GM23338 (cell line): Measurements from ENCODE around the gene MRAS. TPM values are rescaled to one million over a fixed set of nuclear protein-coding genes. Genes with fewer than 3 reads are reported as not detected.

Experiments used
- ATAC-seq: fragments of 200-7000 bp; cut with Tn5 transposase; 3 replicates; pipeline ENCODE4 v1.9.1; 2020
- DNase-seq: peaks from one replicate; pipeline ENCODE4 v3.0.0-alpha.2; 2015; ENCODE audit warnings: low spot score
- H2AFZ ChIP-seq: fragments of 200-600 bp; sonication (generic); 2 replicates; pipeline ENCODE4 v1.8.0; 2016; ENCODE audit warnings: antibody characterized with exemption, mild to moderate bottlenecking, moderate library complexity
- H3F3A ChIP-seq: fragments of 200-600 bp; sonication (generic); replicated peaks from 2 replicates; pipeline ENCODE4 v1.8.0; 2017; ENCODE audit warnings: antibody characterized with exemption, mixed run types, low read depth
- H3K27ac ChIP-seq: fragments of 200-600 bp; sonication (generic); 2 replicates; pipeline ENCODE4 v1.6.1; 2016; ENCODE audit warnings: low read depth
- H3K27me3 ChIP-seq: fragments of 200-600 bp; sonication (generic); 2 replicates; pipeline ENCODE4 v1.8.0; 2016; ENCODE audit warnings: mild to moderate bottlenecking, mixed run types, moderate library complexity; ENCODE audit not compliant: insufficient read depth
- H3K36me3 ChIP-seq: fragments of 200-600 bp; sonication (generic); 2 replicates; pipeline ENCODE4 v1.8.0; 2016; ENCODE audit warnings: mild to moderate bottlenecking; ENCODE audit not compliant: insufficient read depth
- H3K4me1 ChIP-seq: fragments of 200-600 bp; sonication (generic); 2 replicates; pipeline ENCODE4 v1.8.0; 2016; ENCODE audit warnings: mild to moderate bottlenecking, moderate library complexity; ENCODE audit not compliant: insufficient read depth
- H3K4me2 ChIP-seq: fragments of 200-600 bp; sonication (generic); 2 replicates; pipeline ENCODE4 v1.7.1; 2017; ENCODE audit warnings: mixed run types
- H3K4me3 ChIP-seq: fragments of 200-600 bp; sonication (generic); 2 replicates; pipeline ENCODE4 v1.6.1; 2016; ENCODE audit warnings: mixed run types
- H3K79me2 ChIP-seq: fragments of 200-600 bp; sonication (generic); replicated peaks from 2 replicates; pipeline ENCODE4 v1.8.0; 2017; ENCODE audit warnings: mild to moderate bottlenecking; ENCODE audit not compliant: insufficient read depth
- H3K9me2 ChIP-seq: fragments of 200-600 bp; sonication (generic); 2 replicates; pipeline ENCODE4 v1.8.0; 2017; ENCODE audit not compliant: insufficient read depth
- H4K20me1 ChIP-seq: fragments of 200-600 bp; sonication (generic); replicated peaks from 2 replicates; pipeline ENCODE4 v1.8.0; 2017; ENCODE audit warnings: mild to moderate bottlenecking; ENCODE audit not compliant: insufficient read depth
- H3K27ac Mint-ChIP-seq: 2 replicates; pipeline ENCODE4 v1.8.0; 2020; ENCODE audit warnings: inconsistent platforms, mild to moderate bottlenecking, moderate library complexity, mixed read lengths
- H3K27me3 Mint-ChIP-seq: 3 replicates; pipeline ENCODE4 v1.8.0; 2022; ENCODE audit warnings: low read depth, mild to moderate bottlenecking, moderate library complexity, mixed read lengths, inconsistent platforms; ENCODE audit not compliant: insufficient read depth, poor library complexity
- H3K36me3 Mint-ChIP-seq: 3 replicates; pipeline ENCODE4 v1.8.0; 2021; ENCODE audit warnings: low read depth, mild to moderate bottlenecking, inconsistent platforms, moderate library complexity, mixed read lengths
- H3K4me1 Mint-ChIP-seq: 3 replicates; pipeline ENCODE4 v1.8.0; 2020; ENCODE audit warnings: mild to moderate bottlenecking, inconsistent platforms, mixed read lengths
- H3K4me3 Mint-ChIP-seq: 3 replicates; pipeline ENCODE4 v1.8.0; 2021; ENCODE audit warnings: moderate library complexity, mild to moderate bottlenecking, inconsistent platforms, mixed read lengths
- H3K9me3 Mint-ChIP-seq: 3 replicates; pipeline ENCODE4 v1.8.0; 2020; ENCODE audit warnings: moderate library complexity, mild to moderate bottlenecking, inconsistent platforms, mixed read lengths
- POLR2AphosphoS5 ChIP-seq: IDR thresholded peaks from 2 replicates; pipeline ENCODE4 v1.6.1; 2016; ENCODE audit warnings: antibody characterized with exemption, low read depth
- ZNF114 ChIP-seq: fragments of 250-450 bp; sonication (Bioruptor Pico); IDR thresholded peaks from 2 replicates; pipeline ENCODE4 v1.5.0; 2020; ENCODE audit warnings: mild to moderate bottlenecking, moderate library complexity
- ZNF331 ChIP-seq: fragments of 250-450 bp; sonication (Bioruptor Pico); IDR thresholded peaks from 2 replicates; pipeline ENCODE4 v1.5.0; 2020; ENCODE audit warnings: low read depth, mild to moderate bottlenecking, moderate library complexity
- polyA plus RNA-seq: library from polyadenylated mRNA; unstranded; fragments of >200 nt; fragmentation: Nextera tagmentation; extraction: Ambion mirVana; gene quantifications from 2 replicates; pipeline ENCODE4 v1.2.1, GENCODE V29; 2016
- total RNA-seq: library from RNA; depleted of rRNA; stranded (reverse); fragments of >200 nt; shearing (Covaris generic); gene quantifications from 2 replicates; pipeline ENCODE4 v1.2.3, GENCODE V29; 2014
- TF ChIP-seq, protein P1 (sequence below), 2 experiments: fragments of 200-600 bp in 1 of 2; sonication (generic) in 1 of 2; conservative IDR thresholded peaks; 2 replicates each; pipeline versions ENCODE4 v1.5.1 to v1.6.1; 2016 to 2017; ENCODE audit warnings: antibody characterized with exemption in 2 of 2, low read depth in 2 of 2, mild to moderate bottlenecking in 2 of 2, moderate library complexity in 1 of 2
- TF ChIP-seq, protein P2 (sequence below): fragments of 250-450 bp; sonication (Bioruptor Pico); IDR thresholded peaks from 2 replicates; pipeline ENCODE4 v1.5.0; 2020; ENCODE audit warnings: mild to moderate bottlenecking, moderate library complexity

The MRAS gene
- total and polyA plus RNA-seq, 2 experiments from 2014 or later = 9.1 to 10.2 TPM

DNA sequence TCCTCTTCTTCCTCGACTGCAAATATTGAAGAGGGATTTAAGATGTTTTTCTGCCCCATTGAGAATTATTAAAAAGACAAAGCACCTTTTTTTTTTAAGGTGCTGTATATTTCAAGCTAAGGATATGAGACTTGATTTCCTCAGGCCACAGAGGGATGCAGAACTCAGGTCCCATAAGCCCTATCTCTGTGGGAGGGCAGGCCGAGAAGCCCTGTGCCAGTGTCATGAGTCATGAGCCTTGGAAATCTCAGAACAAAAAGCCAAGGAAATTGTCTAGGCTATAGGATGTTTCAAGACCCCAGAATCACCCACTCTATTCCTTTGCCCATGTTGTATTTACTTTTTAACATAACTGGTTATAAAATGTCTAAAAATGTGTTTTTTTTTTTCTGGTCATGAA, 93.4 kb downstream of the MRAS start:
- DNase-seq = no peak
- H3K4me1 ChIP-seq = no peaks in the 10 kb centered on the region; the same call in 1 of the 2 replicates
- peaks cover 12% of the 10 kb centered on the region for H3K4me1 Mint-ChIP-seq
- H3K27ac ChIP-seq = no peak overlapping the region
- H3K9me3 Mint-ChIP-seq = no peaks in the 10 kb centered on the region
- H3K27me3 Mint-ChIP-seq = peaks cover 9% of the 10 kb centered on the region
- 0 out of 2 replicates have a peak, but pooled peaks cover 2% of the 10 kb centered on the region for H4K20me1 ChIP-seq
- peaks cover 3% of the 10 kb centered on the region for H3K27me3 ChIP-seq
- H3K79me2 ChIP-seq = no peaks in the 10 kb centered on the region
- no peaks in the 10 kb centered on the region; the same call in 2 of the 3 replicates for H3K36me3 Mint-ChIP-seq
- H3F3A ChIP-seq = no peaks in the 10 kb centered on the region
- 0 out of 2 replicates have a peak overlapping the region, but pooled peaks have one; percentile 68 for H3K27ac Mint-ChIP-seq
- no peak for ATAC-seq
- H2AFZ ChIP-seq = no peak overlapping the region
- H3K4me2 ChIP-seq = no peak overlapping the region
- H3K4me3 ChIP-seq = no peak overlapping the region
- no peaks in the 10 kb centered on the region for H3K9me2 ChIP-seq
- no peak overlapping the region for H3K4me3 Mint-ChIP-seq
- no peak for TF ChIP-seq ZNF331
- TF ChIP-seq ZNF114 (CRISPR knock-in tag) = no peak
- TF ChIP-seq, protein P1, sequence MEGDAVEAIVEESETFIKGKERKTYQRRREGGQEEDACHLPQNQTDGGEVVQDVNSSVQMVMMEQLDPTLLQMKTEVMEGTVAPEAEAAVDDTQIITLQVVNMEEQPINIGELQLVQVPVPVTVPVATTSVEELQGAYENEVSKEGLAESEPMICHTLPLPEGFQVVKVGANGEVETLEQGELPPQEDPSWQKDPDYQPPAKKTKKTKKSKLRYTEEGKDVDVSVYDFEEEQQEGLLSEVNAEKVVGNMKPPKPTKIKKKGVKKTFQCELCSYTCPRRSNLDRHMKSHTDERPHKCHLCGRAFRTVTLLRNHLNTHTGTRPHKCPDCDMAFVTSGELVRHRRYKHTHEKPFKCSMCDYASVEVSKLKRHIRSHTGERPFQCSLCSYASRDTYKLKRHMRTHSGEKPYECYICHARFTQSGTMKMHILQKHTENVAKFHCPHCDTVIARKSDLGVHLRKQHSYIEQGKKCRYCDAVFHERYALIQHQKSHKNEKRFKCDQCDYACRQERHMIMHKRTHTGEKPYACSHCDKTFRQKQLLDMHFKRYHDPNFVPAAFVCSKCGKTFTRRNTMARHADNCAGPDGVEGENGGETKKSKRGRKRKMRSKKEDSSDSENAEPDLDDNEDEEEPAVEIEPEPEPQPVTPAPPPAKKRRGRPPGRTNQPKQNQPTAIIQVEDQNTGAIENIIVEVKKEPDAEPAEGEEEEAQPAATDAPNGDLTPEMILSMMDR (conservative IDR thresholded peaks at IDR 0.05; ENCODE audit: low read depth in 2 of 2) = no peak
- TF ChIP-seq POLR2AphosphoS5 = no peak
- TF ChIP-seq, protein P2, sequence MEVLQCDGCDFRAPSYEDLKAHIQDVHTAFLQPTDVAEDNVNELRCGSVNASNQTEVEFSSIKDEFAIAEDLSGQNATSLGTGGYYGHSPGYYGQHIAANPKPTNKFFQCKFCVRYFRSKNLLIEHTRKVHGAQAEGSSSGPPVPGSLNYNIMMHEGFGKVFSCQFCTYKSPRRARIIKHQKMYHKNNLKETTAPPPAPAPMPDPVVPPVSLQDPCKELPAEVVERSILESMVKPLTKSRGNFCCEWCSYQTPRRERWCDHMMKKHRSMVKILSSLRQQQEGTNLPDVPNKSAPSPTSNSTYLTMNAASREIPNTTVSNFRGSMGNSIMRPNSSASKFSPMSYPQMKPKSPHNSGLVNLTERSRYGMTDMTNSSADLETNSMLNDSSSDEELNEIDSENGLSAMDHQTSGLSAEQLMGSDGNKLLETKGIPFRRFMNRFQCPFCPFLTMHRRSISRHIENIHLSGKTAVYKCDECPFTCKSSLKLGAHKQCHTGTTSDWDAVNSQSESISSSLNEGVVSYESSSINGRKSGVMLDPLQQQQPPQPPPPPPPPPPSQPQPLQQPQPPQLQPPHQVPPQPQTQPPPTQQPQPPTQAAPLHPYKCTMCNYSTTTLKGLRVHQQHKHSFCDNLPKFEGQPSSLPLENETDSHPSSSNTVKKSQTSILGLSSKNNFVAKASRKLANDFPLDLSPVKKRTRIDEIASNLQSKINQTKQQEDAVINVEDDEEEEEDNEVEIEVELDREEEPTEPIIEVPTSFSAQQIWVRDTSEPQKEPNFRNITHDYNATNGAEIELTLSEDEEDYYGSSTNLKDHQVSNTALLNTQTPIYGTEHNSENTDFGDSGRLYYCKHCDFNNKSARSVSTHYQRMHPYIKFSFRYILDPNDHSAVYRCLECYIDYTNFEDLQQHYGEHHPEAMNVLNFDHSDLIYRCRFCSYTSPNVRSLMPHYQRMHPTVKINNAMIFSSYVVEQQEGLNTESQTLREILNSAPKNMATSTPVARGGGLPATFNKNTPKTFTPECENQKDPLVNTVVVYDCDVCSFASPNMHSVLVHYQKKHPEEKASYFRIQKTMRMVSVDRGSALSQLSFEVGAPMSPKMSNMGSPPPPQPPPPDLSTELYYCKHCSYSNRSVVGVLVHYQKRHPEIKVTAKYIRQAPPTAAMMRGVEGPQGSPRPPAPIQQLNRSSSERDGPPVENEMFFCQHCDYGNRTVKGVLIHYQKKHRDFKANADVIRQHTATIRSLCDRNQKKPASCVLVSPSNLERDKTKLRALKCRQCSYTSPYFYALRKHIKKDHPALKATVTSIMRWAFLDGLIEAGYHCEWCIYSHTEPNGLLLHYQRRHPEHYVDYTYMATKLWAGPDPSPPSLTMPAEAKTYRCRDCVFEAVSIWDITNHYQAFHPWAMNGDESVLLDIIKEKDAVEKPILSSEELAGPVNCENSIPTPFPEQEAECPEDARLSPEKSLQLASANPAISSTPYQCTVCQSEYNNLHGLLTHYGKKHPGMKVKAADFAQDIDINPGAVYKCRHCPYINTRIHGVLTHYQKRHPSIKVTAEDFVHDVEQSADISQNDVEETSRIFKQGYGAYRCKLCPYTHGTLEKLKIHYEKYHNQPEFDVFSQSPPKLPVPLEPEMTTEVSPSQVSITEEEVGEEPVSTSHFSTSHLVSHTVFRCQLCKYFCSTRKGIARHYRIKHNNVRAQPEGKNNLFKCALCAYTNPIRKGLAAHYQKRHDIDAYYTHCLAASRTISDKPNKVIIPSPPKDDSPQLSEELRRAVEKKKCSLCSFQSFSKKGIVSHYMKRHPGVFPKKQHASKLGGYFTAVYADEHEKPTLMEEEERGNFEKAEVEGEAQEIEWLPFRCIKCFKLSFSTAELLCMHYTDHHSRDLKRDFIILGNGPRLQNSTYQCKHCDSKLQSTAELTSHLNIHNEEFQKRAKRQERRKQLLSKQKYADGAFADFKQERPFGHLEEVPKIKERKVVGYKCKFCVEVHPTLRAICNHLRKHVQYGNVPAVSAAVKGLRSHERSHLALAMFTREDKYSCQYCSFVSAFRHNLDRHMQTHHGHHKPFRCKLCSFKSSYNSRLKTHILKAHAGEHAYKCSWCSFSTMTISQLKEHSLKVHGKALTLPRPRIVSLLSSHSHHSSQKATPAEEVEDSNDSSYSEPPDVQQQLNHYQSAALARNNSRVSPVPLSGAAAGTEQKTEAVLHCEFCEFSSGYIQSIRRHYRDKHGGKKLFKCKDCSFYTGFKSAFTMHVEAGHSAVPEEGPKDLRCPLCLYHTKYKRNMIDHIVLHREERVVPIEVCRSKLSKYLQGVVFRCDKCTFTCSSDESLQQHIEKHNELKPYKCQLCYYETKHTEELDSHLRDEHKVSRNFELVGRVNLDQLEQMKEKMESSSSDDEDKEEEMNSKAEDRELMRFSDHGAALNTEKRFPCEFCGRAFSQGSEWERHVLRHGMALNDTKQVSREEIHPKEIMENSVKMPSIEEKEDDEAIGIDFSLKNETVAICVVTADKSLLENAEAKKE (CRISPR knock-in tag) = no peak
- no peaks in the 10 kb centered on the region for H3K36me3 ChIP-seq
